ENCODE measurements around the gene SRL.

DNA sequence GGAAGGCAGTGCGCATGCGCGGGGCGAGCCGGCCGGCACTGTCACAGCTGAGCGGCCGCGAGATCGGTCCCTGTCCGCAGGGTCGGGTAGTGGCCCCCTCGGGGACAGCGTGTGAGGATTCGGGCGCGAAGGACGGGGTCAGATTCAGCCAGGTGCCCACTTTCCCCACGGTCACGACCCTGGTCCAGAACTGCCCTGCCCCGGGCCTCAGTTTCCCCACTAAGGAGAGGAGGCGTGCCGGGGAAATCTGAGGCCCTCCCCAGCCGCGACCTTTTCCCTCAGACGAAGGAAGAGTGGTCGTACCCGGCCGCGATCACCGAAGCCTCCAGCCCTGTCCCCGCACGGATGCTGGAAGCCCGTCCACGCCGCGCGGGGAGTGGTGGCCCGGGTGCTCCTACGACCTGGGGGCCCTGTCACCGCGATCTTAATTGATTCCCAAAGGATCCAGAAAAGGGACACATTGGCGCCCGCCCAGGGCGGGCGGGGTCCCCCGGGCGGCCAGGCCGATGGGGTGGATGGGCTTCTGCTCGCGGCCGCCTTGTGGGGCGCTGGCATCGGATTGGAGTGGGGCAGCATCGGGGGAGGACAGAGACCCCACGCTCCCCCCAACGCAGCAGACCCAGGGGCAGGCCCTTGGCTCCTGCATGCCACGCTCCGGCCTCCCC lies 57.7 kb downstream of the SRL start:
- TF ChIP-seq L3MBTL2 (conservative IDR thresholded peaks at IDR 0.05) (no peak), FOXK2 (IDR thresholded peaks at IDR 0.05) (no peak), ZNF384 (IDR thresholded peaks at IDR 0.05) (no peak), FOXM1 (IDR thresholded peaks at IDR 0.05; ENCODE audit: borderline replicate concordance) (no peak), BHLHE40 (IDR thresholded peaks at IDR 0.05; ENCODE audit: borderline replicate concordance) (no peak), ELF4 (IDR thresholded peaks at IDR 0.05) (no peak)
